Skeletal muscle cell (primary cell): Measurements from ENCODE around the gene PHF12.
A peak's percentile ranks its signal among the peaks of the same experiment; 100 is the strongest.
"Not testable (repeated sequence)": the region's sequence is repeated elsewhere in the genome, so short reads cannot be mapped to it uniquely, and the experiment has no call there.

Experiments
- DNase-seq: peaks from one replicate; pipeline ENCODE4 v3.0.0-alpha.2; 2010; ENCODE audit warnings: low read depth
- H3K4me3 ChIP-seq: 2 replicates; pipeline ENCODE4 v1.5.1; 2011; ENCODE audit warnings: low read depth, mild to moderate bottlenecking, control low read depth, low read length, moderate library complexity

PHF12 gene

DNA sequence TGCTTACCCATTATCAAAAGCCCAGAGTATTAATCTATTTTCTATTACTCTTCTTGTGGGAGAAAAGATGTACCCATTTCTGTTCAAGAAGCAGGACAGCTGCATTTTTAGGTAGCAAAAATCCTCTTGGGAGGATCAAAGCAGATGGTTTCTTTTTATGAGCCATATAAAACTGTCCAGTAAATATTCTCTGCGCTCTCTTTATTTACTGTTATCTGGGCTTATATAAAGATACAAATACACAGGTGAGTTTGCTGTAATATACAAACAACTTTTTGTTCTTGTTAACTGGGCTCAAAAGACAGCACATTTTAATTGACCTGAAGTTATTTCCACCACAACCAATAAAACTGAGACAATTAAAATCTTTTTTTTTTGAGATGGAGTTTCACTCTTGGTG lies 10.1 kb downstream of the PHF12 start:
- DNase-seq = no peak
- H3K4me3 ChIP-seq = no peak overlapping the region

GRCh38 chr17:28940675-28941074 lies 10.6 kb downstream of the PHF12 start:
- no peak for DNase-seq
- H3K4me3 ChIP-seq = no peak overlapping the region

GRCh38 chr17:28940142-28940541 lies 11.2 kb downstream of the PHF12 start:
- DNase-seq = no peak
- H3K4me3 ChIP-seq = no peak overlapping the region

- no peak for DNase-seq
- H3K4me3 ChIP-seq = no peak overlapping the region
Measured at GRCh38 chr17:28938552-28938951, 12.8 kb downstream of the PHF12 start.

DNA sequence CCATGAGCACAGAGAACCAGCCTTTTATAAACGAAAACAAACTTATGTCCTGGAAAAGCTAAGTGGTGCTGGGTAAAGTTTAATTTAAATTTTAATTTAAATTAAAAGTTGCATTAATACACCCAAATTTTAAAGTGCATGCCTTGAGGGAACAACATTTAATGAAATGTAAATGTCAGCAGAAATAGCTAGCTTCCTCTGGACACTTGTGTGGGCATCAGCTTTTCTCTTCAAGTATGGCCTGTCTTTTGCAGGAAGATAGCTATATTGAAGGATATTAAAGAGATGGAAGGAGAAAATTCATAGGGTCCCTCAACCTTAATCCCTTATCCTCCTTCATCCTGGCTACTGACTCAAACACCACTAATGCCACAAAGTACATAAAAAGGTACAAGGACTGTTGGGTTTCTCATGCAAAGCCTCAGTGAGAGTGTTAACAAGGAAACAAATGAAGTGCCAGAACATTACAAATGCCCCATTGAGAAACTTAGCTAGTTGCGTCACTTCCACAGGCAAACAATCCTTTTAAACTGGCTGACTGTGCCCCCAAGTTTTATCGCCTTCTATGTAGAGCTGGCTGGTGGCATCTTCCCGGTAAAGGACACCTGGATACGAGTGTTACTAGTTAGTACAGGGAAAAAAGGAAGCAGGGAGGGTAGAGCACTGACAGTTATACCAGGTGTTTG lies 14.1 kb downstream of the PHF12 start:
- no peak overlapping the region for H3K4me3 ChIP-seq
- DNase-seq = peak; percentile 25

GRCh38 chr17:28935744-28936460 lies 15.4 kb downstream of the PHF12 start:
- DNase-seq = no peak
- no peak overlapping the region for H3K4me3 ChIP-seq

- DNase-seq, H3K4me3 ChIP-seq: not testable (repeated sequence)
Measured at GRCh38 chr17:28934508-28934907, 16.8 kb downstream of the PHF12 start.

- no peak for DNase-seq
- H3K4me3 ChIP-seq = no peak overlapping the region
Measured at GRCh38 chr17:28929787-28930186, 21.5 kb downstream of the PHF12 start.

DNA sequence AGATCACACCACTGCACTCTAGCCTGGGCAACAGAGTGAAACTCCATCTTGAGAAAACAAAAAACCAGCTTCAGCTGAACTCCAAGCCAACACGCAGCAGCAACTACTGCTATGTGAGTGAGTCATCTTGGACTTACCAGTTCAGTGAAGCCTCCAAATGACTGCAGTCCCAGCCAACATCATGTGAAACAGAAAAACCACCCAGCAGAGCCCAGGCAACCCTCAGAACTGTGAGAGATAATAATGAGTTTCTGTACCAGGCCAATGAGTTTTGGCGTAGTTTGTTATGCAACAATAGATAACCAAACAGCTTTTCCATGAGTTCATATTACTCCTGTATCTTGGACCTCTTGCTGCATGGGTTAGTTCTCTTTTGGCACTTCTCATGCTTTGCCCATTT lies 23.3 kb downstream of the PHF12 start:
- no peak for DNase-seq

DNA sequence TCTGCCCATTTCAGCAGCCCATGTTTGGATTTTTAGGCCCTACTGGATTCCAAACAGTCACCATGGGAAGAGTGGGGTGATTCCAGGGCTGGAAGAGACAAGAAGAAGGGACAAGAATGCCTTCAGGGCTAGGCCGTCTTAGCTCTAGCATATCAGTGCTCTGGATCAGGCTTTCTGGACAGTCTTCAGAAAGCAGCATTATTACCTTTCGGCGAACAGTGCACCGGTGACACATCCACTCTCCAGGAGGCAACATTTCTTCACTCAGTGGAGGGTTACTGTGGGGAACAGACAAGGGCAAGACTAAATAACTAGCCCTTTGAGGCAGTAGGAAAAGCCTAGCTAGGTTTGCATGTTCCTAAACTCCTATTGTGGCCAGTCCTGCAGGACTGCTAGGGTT lies 24.5 kb downstream of the PHF12 start:
- DNase-seq = no peak
- H3K4me3 ChIP-seq = no peak overlapping the region

More for the DNA sequence above, 23.3 kb downstream of the PHF12 start:
- H3K4me3 ChIP-seq = no peak overlapping the region

GRCh38 chr17:28926366-28926765 lies 25.0 kb downstream of the PHF12 start:
- no peak overlapping the region for H3K4me3 ChIP-seq
- DNase-seq = no peak

DNA sequence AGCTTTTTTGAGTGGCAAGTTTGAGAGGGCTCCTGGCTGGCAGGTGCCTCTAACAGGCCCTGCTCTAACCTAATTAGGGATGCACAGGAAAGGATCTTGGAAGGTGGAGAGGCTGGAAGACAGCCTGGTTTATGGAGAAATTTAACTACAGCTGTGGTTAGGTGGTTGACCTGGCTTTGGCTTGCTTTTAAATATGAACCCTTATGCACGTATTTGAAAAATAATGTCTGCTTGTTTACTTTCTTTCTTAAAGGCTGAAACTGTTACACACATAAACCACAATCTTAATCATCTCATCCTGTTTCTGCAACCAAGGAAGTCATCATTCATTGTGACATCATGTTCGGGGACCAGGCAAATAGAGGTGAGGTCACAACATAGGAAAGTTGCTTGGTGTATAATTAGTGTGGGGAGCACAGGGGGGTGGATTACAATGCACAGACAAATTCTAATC lies 25.4 kb downstream of the PHF12 start:
- peak; percentile 72 for DNase-seq
- H3K4me3 ChIP-seq = no peak overlapping the region

DNA sequence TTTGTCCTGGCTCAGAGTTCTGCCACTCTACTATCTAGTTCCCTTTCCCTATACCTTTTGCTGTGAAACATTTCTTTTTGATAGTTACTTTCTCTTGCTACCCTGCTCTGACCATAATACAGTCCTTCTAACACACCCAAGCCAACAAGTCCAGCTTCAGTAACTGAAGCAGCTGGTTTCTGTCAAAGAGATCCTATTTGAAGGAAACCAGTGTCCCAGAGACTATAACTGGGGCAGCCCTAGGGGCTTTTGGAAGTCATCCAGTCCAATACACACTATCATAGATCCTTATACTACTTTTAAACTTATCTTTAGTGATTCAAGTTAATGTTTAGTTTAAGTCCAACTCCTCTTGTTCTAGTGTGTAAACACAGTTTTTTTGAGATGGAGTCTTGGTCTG lies 31.1 kb downstream of the PHF12 start:
- no peak overlapping the region for H3K4me3 ChIP-seq
- no peak for DNase-seq

DNA sequence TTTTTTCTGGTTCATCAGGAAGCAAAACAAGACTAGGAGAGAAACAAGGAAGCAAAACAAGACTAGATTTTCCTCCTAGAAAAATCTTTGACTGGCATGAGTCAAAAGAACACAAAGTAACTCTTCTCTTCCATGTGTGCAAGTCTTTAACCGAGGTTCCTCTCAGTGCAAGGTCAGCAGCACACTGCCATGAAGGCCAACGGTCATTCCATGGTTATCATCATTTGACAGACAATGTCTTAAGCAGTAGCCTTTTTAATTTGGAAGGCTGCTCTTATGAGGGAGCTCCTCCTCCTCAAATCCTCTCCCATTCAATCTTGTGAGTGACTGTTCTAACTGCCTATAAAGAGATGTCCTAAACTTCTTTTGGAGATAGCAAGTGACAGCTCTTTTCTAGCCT lies 33.0 kb downstream of the PHF12 start:
- H3K4me3 ChIP-seq = no peak overlapping the region
- no peak for DNase-seq

DNA sequence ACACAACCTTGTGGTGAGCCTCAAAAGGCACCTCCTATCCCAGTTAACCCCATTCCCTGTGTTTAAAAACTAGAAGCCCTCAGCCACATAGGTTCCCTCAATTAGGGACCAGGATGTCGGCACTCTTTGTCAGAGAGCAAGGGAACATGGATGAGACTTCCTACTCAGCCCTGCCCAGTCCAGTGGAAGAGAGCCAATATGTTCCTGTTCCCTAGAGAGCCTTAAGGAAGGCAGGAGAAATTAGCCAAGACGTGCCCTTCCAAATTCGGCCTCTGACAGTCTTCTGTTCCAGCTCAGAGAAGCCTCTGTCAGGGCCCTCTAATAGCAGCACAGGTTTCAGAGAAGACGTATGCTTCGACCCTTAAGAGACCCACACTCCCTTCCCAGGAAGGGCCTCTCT lies 33.9 kb downstream of the PHF12 start:
- no peak for DNase-seq
- H3K4me3 ChIP-seq = no peak overlapping the region

DNA sequence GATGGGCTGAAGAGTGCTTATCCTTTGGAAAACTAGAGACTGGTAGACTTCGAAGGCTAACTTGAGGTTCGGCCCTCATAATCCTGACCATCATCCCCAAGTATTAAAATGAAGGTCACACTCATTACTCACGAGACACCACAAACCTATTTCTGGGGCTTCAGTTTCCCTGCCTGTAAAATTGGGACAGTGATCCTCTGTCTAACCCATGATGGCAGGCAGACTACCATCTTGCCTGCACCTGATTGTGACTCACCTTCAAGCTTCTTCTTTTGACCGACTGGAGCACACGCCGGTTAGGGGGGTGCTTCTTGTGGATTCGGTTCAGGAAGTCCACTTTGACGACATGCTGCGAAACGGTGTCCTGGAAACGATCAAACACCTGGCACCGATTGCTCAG lies 34.3 kb downstream of the PHF12 start:
- DNase-seq = no peak
- no peak overlapping the region for H3K4me3 ChIP-seq

DNA sequence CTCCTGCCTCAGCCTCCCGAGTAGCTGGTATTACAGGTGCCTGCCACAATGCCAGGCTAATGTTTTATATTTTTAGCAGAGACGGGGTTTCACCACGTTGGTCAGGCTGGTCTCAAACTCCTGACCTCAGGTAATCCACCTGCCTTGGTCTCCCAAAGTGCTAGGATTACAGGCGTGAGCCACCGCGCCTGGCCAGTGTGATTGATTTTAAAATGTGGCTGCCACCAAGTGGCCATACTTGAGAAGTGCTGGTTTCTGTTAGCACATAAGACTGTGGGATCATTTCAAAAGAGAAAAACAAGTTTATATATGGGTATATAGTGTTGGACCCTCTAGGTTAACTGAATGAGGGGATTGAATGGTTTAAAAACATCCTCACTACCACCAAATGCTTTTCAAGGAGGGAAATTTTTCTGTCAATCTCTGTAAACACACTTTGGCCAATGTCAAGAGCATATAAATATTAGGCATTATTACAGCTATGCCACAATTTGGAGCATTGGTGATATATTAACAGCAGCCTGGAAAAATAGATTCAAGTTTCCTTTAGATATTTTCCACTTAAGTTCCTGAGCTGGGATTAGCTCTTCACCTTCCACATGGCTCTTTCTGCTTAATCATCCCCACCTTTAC lies 34.9 kb downstream of the PHF12 start:
- no peak for DNase-seq
- no peak overlapping the region for H3K4me3 ChIP-seq

DNA sequence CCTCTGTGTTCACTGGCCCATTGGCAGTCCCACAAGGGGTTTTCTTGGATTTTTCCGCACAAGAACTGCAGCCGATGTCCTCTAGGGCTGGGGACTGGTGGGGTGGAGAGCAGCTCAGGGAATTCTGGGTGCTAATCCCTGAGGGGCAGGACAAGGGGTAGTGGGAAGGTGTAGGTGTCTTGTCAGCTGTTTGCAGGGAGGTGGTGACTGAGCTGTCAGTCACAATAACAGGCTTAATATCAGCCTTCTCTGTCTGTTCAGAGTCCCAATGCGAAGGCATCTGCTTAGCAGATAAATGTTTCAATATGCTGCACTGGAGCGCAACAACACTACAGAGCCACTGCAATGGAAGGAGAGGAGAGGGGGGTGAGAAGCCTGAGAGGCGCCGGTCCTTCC lies 38.4 kb downstream of the PHF12 start:
- DNase-seq = no peak
- no peak overlapping the region for H3K4me3 ChIP-seq

GRCh38 chr17:28912281-28912937 lies 38.9 kb downstream of the PHF12 start:
- no peak for DNase-seq
- H3K4me3 ChIP-seq = no peak overlapping the region

- H3K4me3 ChIP-seq = no peak overlapping the region
- no peak for DNase-seq
Measured at GRCh38 chr17:28911411-28912045, 39.8 kb downstream of the PHF12 start.
